GM12801 (cell line): ENCODE measurements around the gene MARS2.

Experiments
- CTCF ChIP-seq: IDR thresholded peaks from one replicate; pipeline ENCODE4 v1.5.1; 2011; ENCODE audit warnings: control low read depth; ENCODE audit not compliant: insufficient read length; ENCODE audit errors: extremely low read depth

The MARS2 gene

DNA sequence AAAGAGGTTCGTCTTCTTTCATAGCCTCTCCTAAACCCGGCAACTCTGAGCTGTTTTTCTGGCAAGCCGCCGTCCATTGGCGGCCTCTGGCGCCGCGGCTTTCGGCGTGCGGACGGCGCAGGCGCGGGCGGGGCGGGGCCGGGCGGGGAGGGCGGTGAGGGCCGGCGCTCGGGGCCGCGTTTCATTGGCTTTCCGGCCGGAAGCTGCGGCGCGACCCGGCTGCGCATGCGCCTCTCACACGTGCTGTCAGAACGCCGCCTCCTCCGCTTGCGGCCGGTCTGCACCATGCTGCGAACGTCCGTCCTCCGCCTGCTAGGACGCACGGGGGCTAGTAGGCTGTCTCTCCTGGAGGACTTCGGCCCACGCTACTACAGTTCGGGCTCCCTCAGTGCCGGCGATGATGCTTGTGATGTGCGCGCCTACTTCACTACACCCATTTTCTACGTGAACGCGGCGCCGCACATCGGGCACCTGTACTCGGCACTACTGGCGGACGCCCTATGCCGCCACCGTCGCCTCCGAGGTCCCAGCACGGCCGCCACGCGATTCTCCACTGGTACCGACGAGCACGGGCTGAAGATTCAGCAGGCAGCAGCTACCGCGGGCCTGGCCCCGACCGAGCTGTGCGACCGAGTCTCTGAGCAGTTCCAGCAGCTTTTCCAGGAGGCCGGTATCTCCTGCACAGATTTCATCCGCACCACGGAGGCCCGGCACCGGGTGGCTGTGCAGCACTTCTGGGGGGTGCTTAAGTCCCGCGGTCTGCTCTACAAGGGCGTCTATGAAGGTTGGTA is at the start of gene MARS2:
MARS2 (plus strand) TSS at position 249 of the 791 bp plus-strand sequence; CDS start at position 286, 37 bp downstream.
- TF ChIP-seq CTCF = no peak

GRCh38 chr2:197657562-197657961 is 47.6 kb upstream of the MARS2 start:
- TF ChIP-seq CTCF = no peak

GRCh38 chr2:197661626-197662025 is 43.5 kb upstream of the MARS2 start:
- no peak for TF ChIP-seq CTCF

- no peak for TF ChIP-seq CTCF
Observed at GRCh38 chr2:197666277-197666676, 38.9 kb upstream of the MARS2 start.

DNA sequence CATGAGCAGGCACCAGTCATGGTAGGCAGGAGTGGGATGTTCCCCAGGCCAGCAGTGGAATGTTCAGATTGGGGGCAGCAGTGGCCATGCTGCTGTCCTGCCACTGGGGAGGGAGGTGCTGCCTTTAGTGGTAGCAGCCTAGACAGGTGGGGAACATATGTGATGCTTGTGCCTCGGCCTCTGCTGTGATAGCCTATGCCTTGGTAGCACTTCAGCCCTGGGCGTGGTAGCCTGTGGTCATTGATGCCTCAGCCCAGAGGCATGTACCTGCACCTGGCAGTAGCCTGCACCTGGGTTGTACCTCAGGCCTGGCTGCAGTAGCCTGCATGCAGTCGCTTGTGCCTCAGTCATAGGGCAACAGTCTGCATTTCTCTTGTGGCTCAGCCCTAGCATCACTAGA is 36.9 kb upstream of the MARS2 start:
- TF ChIP-seq CTCF = no peak

DNA sequence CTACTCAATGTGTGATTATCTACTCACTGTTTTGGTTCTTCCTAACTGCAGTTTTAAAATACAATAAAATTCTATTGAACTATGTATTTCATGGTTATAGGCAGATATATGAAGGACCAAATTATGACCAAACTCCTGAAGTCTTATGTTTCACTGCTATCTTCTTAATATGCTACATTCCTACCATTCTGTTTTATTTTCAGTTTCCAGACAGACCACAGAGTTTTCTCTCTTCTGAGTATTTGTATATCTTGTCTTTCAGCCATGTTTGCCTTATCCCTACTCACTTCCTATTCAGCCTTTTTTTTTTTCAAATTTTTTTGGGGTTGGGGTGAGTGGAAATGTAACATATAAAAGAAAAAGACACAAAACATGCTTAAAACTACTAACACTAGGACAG is 36.1 kb upstream of the MARS2 start:
- TF ChIP-seq CTCF = no peak

- TF ChIP-seq CTCF = no peak
Observed at GRCh38 chr2:197672371-197672893, 32.7 kb upstream of the MARS2 start.
